GM23338 (cell line): ENCODE results near the gene GPR85. TPM values are rescaled to one million over a fixed set of nuclear protein-coding genes. Genes with fewer than 3 reads are reported as not detected.

Experiments
- ATAC-seq: fragments of 200-7000 bp; cut with Tn5 transposase; 3 replicates; pipeline ENCODE4 v1.9.1; 2020
- DNase-seq: peaks from one replicate; pipeline ENCODE4 v3.0.0-alpha.2; 2015; ENCODE audit warnings: low spot score
- H2AFZ ChIP-seq: fragments of 200-600 bp; sonication (generic); 2 replicates; pipeline ENCODE4 v1.8.0; 2016; ENCODE audit warnings: antibody characterized with exemption, mild to moderate bottlenecking, moderate library complexity
- H3F3A ChIP-seq: fragments of 200-600 bp; sonication (generic); replicated peaks from 2 replicates; pipeline ENCODE4 v1.8.0; 2017; ENCODE audit warnings: antibody characterized with exemption, mixed run types, low read depth
- H3K27ac ChIP-seq: fragments of 200-600 bp; sonication (generic); 2 replicates; pipeline ENCODE4 v1.6.1; 2016; ENCODE audit warnings: low read depth
- H3K27me3 ChIP-seq: fragments of 200-600 bp; sonication (generic); 2 replicates; pipeline ENCODE4 v1.8.0; 2016; ENCODE audit warnings: mild to moderate bottlenecking, mixed run types, moderate library complexity; ENCODE audit not compliant: insufficient read depth
- H3K36me3 ChIP-seq: fragments of 200-600 bp; sonication (generic); 2 replicates; pipeline ENCODE4 v1.8.0; 2016; ENCODE audit warnings: mild to moderate bottlenecking; ENCODE audit not compliant: insufficient read depth
- H3K4me1 ChIP-seq: fragments of 200-600 bp; sonication (generic); 2 replicates; pipeline ENCODE4 v1.8.0; 2016; ENCODE audit warnings: mild to moderate bottlenecking, moderate library complexity; ENCODE audit not compliant: insufficient read depth
- H3K4me2 ChIP-seq: fragments of 200-600 bp; sonication (generic); 2 replicates; pipeline ENCODE4 v1.7.1; 2017; ENCODE audit warnings: mixed run types
- H3K4me3 ChIP-seq: fragments of 200-600 bp; sonication (generic); 2 replicates; pipeline ENCODE4 v1.6.1; 2016; ENCODE audit warnings: mixed run types
- H3K79me2 ChIP-seq: fragments of 200-600 bp; sonication (generic); replicated peaks from 2 replicates; pipeline ENCODE4 v1.8.0; 2017; ENCODE audit warnings: mild to moderate bottlenecking; ENCODE audit not compliant: insufficient read depth
- H3K9me2 ChIP-seq: fragments of 200-600 bp; sonication (generic); 2 replicates; pipeline ENCODE4 v1.8.0; 2017; ENCODE audit not compliant: insufficient read depth
- H4K20me1 ChIP-seq: fragments of 200-600 bp; sonication (generic); replicated peaks from 2 replicates; pipeline ENCODE4 v1.8.0; 2017; ENCODE audit warnings: mild to moderate bottlenecking; ENCODE audit not compliant: insufficient read depth
- H3K27ac Mint-ChIP-seq: 2 replicates; pipeline ENCODE4 v1.8.0; 2020; ENCODE audit warnings: inconsistent platforms, mild to moderate bottlenecking, moderate library complexity, mixed read lengths
- H3K27me3 Mint-ChIP-seq: 3 replicates; pipeline ENCODE4 v1.8.0; 2022; ENCODE audit warnings: low read depth, mild to moderate bottlenecking, moderate library complexity, mixed read lengths, inconsistent platforms; ENCODE audit not compliant: insufficient read depth, poor library complexity
- H3K36me3 Mint-ChIP-seq: 3 replicates; pipeline ENCODE4 v1.8.0; 2021; ENCODE audit warnings: low read depth, mild to moderate bottlenecking, inconsistent platforms, moderate library complexity, mixed read lengths
- H3K4me1 Mint-ChIP-seq: 3 replicates; pipeline ENCODE4 v1.8.0; 2020; ENCODE audit warnings: mild to moderate bottlenecking, inconsistent platforms, mixed read lengths
- H3K4me3 Mint-ChIP-seq: 3 replicates; pipeline ENCODE4 v1.8.0; 2021; ENCODE audit warnings: moderate library complexity, mild to moderate bottlenecking, inconsistent platforms, mixed read lengths
- H3K9me3 Mint-ChIP-seq: 3 replicates; pipeline ENCODE4 v1.8.0; 2020; ENCODE audit warnings: moderate library complexity, mild to moderate bottlenecking, inconsistent platforms, mixed read lengths
- CREB1 ChIP-seq: fragments of 250-450 bp; sonication (Bioruptor Pico); IDR thresholded peaks from 2 replicates; pipeline ENCODE4 v1.5.0; 2020; ENCODE audit warnings: low read depth, mild to moderate bottlenecking, moderate library complexity
- CTCF ChIP-seq, 2 experiments: fragments of 200-600 bp in 1 of 2; sonication (generic) in 1 of 2; conservative IDR thresholded peaks; 2 replicates each; pipeline versions ENCODE4 v1.5.1 to v1.6.1; 2016 to 2017; ENCODE audit warnings: antibody characterized with exemption in 2 of 2, low read depth in 2 of 2, mild to moderate bottlenecking in 2 of 2, moderate library complexity in 1 of 2
- ETS1 ChIP-seq: IDR thresholded peaks from 2 replicates; pipeline ENCODE4 v1.6.1; 2016; ENCODE audit warnings: antibody characterized with exemption
- EZH2 ChIP-seq: fragments of 200-600 bp; sonication (generic); IDR thresholded peaks from one replicate; pipeline ENCODE4 v1.8.0; 2017; ENCODE audit warnings: antibody characterized with exemption, mild to moderate bottlenecking, low read depth; ENCODE audit not compliant: unreplicated experiment
- EZH2phosphoT487 ChIP-seq: fragments of 200-600 bp; sonication (generic); IDR thresholded peaks from one replicate; pipeline ENCODE4 v1.8.1; 2018; ENCODE audit warnings: antibody characterized with exemption; ENCODE audit not compliant: unreplicated experiment
- JUNB ChIP-seq: IDR thresholded peaks from one replicate; pipeline ENCODE4 v1.6.1; 2016; ENCODE audit warnings: antibody characterized with exemption; ENCODE audit not compliant: unreplicated experiment
- NANOG ChIP-seq: IDR thresholded peaks from 2 replicates; pipeline ENCODE4 v1.6.1; 2016; ENCODE audit warnings: antibody characterized with exemption, borderline replicate concordance
- POLR2AphosphoS5 ChIP-seq: IDR thresholded peaks from 2 replicates; pipeline ENCODE4 v1.6.1; 2016; ENCODE audit warnings: antibody characterized with exemption, low read depth
- REST ChIP-seq: IDR thresholded peaks from one replicate; pipeline ENCODE4 v1.6.1; 2018; ENCODE audit warnings: antibody characterized with exemption; ENCODE audit not compliant: unreplicated experiment
- ZNF331 ChIP-seq: fragments of 250-450 bp; sonication (Bioruptor Pico); IDR thresholded peaks from 2 replicates; pipeline ENCODE4 v1.5.0; 2020; ENCODE audit warnings: low read depth, mild to moderate bottlenecking, moderate library complexity
- polyA plus RNA-seq: library from polyadenylated mRNA; unstranded; fragments of >200 nt; fragmentation: Nextera tagmentation; extraction: Ambion mirVana; gene quantifications from 2 replicates; pipeline ENCODE4 v1.2.1, GENCODE V29; 2016
- total RNA-seq: library from RNA; depleted of rRNA; stranded (reverse); fragments of >200 nt; shearing (Covaris generic); gene quantifications from 2 replicates; pipeline ENCODE4 v1.2.3, GENCODE V29; 2014

GPR85 gene
- total and polyA plus RNA-seq, 2 experiments from 2014 or later, result 0.16 to 0.35 TPM

GRCh38 chr7:113119429-113119828 lies 32.8 kb upstream of the GPR85 start:
- H3K79me2 ChIP-seq, result peaks cover 4% of the 10 kb centered on the region; the same call in 1 of the 2 replicates
- H3K4me3 ChIP-seq, result peak overlapping the region; percentile 74; the same call in 1 of the 2 replicates
- no peaks in the 10 kb centered on the region for H3K4me1 ChIP-seq
- no peaks in the 10 kb centered on the region for H3F3A ChIP-seq
- Mint-ChIP-seq H3K4me1 (peaks cover 16% of the 10 kb centered on the region; the same call in 2 of the 3 replicates), H3K9me3 (no peaks in the 10 kb centered on the region), H3K27me3 (peaks cover 2% of the 10 kb centered on the region), H3K27ac (no peak overlapping the region), H3K36me3 (peaks cover 19% of the 10 kb centered on the region), H3K4me3 (peak overlapping the region; percentile 92; the same call in 2 of the 3 replicates)
- H3K9me2 ChIP-seq, result no peaks in the 10 kb centered on the region
- no peak overlapping the region for H3K27ac ChIP-seq
- no peak for TF ChIP-seq EZH2
- H4K20me1 ChIP-seq, result no peaks in the 10 kb centered on the region
- ATAC-seq (no peak), DNase-seq (no peak)
- H3K4me2 ChIP-seq, result peak overlapping the region; percentile 77; the same call in 1 of the 2 replicates
- 0 out of 2 replicates have a peak, but pooled peaks cover 6% of the 10 kb centered on the region for H3K27me3 ChIP-seq
- peak overlapping the region; percentile 82; the same call in 1 of the 2 replicates for H2AFZ ChIP-seq
- no peaks in the 10 kb centered on the region for H3K36me3 ChIP-seq

GRCh38 chr7:113118074-113118959 lies 31.7 kb upstream of the GPR85 start, which contains the start of gene SMIM30:
SMIM30 (minus strand) TSS chr7:113118554; CDS start chr7:113117578, 976 bp downstream.
- Histone ChIP-seq H3K4me2 (peak within 1 kb of the TSS; percentile 77), H3K4me1 (no peaks in the 10 kb centered on the region), H2AFZ (peak within 1 kb of the TSS; percentile 88), H3K4me3 (peak within 1 kb of the TSS; percentile 74), H3F3A (no peaks in the 10 kb centered on the region), H3K27me3 (0 out of 2 replicates have a peak, but pooled peaks cover 6% of the 10 kb centered on the region), H3K79me2 (peaks cover 4% of the 10 kb centered on the region; the same call in 1 of the 2 replicates), H3K9me2 (no peaks in the 10 kb centered on the region), H4K20me1 (no peaks in the 10 kb centered on the region; the same call in 1 of the 2 replicates), H3K36me3 (no peaks in the 10 kb centered on the region), H3K27ac (no peak within 1 kb of the TSS)
- H3K27me3 Mint-ChIP-seq, result peaks cover 5% of the 10 kb centered on the region
- H3K4me1 Mint-ChIP-seq, result peaks cover 18% of the 10 kb centered on the region; the same call in 2 of the 3 replicates
- H3K27ac Mint-ChIP-seq, result peak within 1 kb of the TSS; percentile 93
- H3K36me3 Mint-ChIP-seq, result peaks cover 24% of the 10 kb centered on the region
- peak; percentile 99 for ATAC-seq
- H3K9me3 Mint-ChIP-seq, result no peaks in the 10 kb centered on the region
- peak within 1 kb of the TSS; percentile 92 for H3K4me3 Mint-ChIP-seq
- peak; percentile 96 for DNase-seq
- TF ChIP-seq NANOG (no peak), CTCF (conservative IDR thresholded peaks at IDR 0.05; ENCODE audit: low read depth in 2 of 2) (no peak), JUNB (no peak), ZNF331 (CRISPR knock-in tag) (no peak), POLR2AphosphoS5 (peak; percentile 93), EZH2phosphoT487 (no peak), REST (no peak), CREB1 (peak; percentile 80), ETS1 (peak; percentile 82; the same call in 1 of the 2 replicates)
